GDM1 (cell line): ENCODE measurements around the gene SPATA1.

Experiments
- DNase-seq: peaks from one replicate; lab custom pipeline; 2025; lab: John Stamatoyannopoulos, UW

SPATA1 gene

GRCh38 chr1:84508510-84508909, 2.3 kb downstream of the SPATA1 start:
- no peak for DNase-seq

GRCh38 chr1:84509029-84509428, 2.8 kb downstream of the SPATA1 start:
- DNase-seq = no peak

DNA sequence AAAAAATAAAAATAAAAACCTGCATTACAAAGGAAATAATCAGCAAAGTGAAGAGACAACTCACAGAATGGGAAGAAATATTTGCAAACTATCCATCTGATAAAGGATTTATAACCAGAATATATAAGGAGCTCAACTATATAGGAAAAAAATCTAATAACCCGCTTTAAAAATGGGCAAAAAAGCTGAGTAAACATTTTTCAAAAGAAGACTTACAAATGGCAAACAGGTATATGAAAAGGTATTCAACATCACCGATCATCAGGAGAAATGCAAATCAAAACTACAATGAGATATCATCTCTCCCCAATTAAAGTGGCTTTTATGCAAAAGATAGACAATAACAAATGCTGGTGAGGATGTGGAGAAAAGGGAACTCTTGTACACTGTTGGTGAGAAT, 4.0 kb downstream of the SPATA1 start:
- no peak for DNase-seq

DNA sequence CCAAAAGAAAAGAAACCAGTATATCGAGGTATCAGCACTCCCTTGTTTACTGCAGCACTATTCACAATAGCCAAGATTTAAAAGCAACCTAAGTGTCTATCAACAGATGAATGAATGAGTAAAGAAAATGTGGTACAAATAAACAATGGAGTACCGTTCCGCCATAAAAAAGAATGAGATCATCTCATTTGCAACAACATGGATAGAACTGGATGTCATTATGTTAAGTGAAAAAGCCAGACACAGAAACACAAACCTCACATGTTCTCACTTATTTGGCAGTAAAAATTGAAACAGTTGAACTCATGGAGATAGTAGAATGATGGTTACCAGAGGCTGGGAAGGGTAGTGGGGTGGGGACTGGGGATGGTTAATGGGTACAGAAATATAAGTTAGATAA, 4.5 kb downstream of the SPATA1 start:
- no peak for DNase-seq

DNA sequence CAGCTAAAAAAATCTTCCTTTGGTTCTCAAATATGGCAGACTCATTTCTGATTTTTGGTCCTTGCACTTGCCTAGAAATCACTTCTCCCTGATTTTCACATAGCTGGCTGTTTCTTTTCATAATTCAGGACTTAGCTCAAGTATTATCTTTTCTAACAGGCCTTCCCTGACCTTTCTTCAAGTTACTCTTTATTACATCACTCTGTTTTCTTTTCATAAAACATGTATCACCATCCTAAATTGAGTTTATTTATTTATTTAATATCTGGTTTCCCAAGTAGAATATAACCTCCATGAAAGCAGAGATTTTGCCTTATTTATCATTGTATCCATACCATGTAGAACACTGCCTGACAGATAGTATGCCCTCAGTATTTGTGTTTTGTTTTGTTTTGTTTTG, 18.4 kb downstream of the SPATA1 start:
- no peak for DNase-seq

- no peak for DNase-seq
Measured at GRCh38 chr1:84525779-84526178, 19.6 kb downstream of the SPATA1 start.

GRCh38 chr1:84538599-84538998, 32.4 kb downstream of the SPATA1 start:
- no peak for DNase-seq

DNA sequence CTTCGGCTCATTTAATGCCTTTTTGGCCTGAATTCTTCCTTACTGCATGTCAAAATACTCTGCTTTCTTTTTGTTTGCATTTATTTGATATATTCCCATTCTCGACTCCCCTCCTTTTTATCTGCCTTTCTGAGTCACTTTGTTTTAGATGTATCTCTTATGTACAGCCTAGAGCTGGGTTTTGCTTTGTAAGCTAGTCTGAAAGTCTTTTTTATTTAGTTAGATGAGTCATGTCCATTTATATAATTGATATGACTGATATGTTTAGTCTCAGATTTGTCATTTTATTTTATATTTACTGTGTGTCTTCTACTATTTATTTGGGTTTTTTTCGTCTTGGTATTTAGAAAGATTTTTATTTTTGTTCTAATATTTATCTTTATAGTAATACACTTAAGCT, 33.8 kb downstream of the SPATA1 start:
- no peak for DNase-seq

DNA sequence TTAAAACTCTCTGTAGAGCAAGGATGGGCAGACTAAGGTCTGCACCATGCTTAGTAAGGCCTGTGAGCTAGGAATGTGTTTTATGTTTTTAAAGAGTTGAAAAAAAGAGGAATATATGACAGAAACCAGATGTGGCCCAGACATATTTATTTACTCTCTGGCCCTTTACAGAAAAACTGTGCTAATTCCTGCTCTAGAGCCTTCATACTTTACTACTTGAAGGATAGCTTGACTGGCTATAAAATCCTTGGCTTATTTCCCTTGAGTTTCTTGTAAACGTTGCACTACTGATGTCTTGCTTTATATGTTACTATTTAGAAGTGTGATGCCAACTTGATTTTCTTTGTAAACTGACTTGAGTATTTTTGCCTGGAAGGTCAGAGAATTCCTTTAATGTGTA, 34.6 kb downstream of the SPATA1 start:
- no peak for DNase-seq

GRCh38 chr1:84541679-84542078, 35.5 kb downstream of the SPATA1 start:
- no peak for DNase-seq

GRCh38 chr1:84550826-84551225, 44.6 kb downstream of the SPATA1 start:
- DNase-seq = no peak

DNA sequence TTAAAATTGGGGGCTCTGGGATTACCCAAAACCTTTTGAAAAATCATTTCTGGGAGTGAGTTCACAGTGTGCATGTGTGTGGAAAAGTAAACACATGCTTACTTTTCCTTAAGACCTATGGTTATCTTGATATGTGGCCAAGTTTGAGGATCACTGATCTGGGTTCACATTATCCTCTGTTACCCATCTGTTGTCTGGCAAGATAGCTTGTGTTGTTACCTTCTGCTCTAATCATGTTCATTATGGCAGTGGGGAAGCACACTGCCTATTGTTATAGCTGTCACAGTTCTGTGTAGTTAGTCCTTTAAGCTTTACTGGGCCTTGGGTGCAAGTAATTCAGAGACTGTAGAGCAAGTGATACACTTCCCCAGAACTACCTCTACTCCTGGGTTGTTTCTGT, 63.0 kb downstream of the SPATA1 start:
- DNase-seq = no peak

DNA sequence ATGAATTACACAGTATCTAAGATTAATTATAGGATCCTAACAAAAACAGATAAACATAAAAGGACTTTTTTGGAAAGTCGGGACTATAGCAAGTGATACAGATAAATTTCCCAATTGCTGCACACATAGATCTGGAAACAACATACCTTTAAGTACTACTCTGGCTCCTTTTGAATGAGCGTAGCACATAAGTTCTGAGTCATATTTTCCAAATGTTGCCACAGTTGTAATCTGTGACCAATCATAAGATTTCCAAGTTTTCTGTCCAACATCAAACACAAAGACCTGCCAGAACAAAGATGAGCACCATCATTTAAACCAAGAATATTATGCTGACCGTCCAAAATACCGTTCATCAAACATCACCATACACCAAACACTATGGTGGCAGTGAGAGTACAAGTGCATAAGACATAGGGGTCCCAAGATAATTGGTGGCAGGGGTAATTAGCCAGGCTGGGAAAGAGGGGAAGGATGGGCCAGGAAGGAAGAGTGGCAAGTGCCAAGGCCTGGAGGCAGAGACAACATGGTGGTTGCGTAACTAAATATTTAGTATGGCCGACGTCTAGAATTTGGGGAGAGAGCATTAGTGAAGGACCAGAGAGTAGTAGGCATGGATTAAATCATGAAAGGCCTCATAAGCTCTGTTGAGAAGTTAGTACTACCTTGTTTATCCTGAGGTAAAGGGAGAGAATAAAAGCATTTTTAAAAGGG, 64.4 kb downstream of the SPATA1 start:
- no peak for DNase-seq

GRCh38 chr1:84571150-84571535, 65.0 kb downstream of the SPATA1 start:
- DNase-seq = no peak

GRCh38 chr1:84573481-84573966, 67.3 kb downstream of the SPATA1 start:
- DNase-seq = no peak

- DNase-seq = peak; percentile 80
Measured at GRCh38 chr1:84573967-84574842, 68.0 kb downstream of the SPATA1 start, which contains the start of gene CTBS. Gene CTBS, minus strand, starts transcription at chr1:84574440. Its CDS starts 25 bp downstream, at chr1:84574415.

GRCh38 chr1:84574936-84575335, 68.8 kb downstream of the SPATA1 start:
- no peak for DNase-seq

- DNase-seq = no peak
Measured at GRCh38 chr1:84581648-84582047, 75.5 kb downstream of the SPATA1 start.

DNA sequence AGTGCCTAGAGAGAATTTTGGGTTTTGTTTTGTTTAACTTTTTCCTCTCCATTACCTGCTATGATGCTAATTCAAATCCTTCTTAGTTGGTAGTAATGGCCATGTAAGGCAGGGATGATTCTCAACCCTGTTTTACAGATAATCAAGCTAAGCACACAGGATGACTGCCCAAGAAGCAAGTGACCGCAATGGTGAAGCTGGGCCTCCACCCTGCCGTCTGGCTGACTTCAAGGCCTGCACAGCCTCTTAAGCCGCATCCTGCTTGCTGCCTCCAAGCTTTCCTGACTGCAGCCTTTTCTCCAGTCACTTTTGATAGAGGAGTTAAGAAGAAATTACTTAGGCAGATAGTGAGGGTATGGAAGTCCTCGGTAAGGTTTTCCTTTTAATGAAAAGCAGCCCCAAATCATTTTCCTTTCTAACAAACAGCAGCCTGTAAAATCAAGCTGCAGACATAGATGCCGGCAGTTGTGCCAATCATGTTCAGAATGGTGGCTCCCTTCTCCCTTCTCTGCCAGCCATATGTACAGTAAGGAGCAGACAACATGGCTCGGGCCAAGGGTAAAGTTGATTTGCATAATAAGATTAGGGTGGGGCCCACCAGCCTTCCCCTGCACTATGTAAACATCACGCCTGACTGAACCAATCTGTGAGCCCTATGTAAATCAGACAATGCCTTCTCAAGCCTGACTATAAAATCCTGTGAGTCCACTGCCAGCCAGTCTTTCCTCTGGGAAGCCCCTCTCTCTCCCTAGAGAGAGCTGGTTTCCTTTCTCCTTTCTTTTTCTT, 76.8 kb downstream of the SPATA1 start:
- no peak for DNase-seq

- no peak for DNase-seq
Measured at GRCh38 chr1:84583648-84584047, 77.5 kb downstream of the SPATA1 start.

GRCh38 chr1:84584126-84584525, 77.9 kb downstream of the SPATA1 start:
- no peak for DNase-seq

DNA sequence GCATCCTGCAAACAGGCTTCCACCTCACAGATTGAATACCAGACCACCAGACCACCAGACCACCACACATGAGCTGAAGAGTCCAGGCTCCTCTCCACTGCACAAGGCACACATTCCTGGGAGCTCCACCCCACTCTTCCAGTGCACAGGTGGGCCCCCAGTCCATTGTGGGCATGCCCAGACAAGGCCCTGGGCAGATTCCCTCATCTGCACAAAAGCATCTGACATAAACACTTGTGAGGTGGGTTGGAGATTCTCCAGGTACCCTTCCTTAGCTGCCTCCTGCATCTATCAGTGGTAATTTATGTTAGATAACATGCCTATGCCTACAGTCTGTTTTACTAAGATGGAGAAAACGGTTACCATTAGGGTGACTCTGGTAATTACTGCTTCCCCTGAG, 79.6 kb downstream of the SPATA1 start:
- DNase-seq = no peak
